ENCODE measurements around the gene CCR6. TPM values are rescaled to one million over a fixed set of nuclear protein-coding genes. Genes with fewer than 3 reads are reported as not detected.

Gene CCR6
- total RNA-seq, 2 experiments from 2014 or later = 8.7 to 9.1 TPM

DNA sequence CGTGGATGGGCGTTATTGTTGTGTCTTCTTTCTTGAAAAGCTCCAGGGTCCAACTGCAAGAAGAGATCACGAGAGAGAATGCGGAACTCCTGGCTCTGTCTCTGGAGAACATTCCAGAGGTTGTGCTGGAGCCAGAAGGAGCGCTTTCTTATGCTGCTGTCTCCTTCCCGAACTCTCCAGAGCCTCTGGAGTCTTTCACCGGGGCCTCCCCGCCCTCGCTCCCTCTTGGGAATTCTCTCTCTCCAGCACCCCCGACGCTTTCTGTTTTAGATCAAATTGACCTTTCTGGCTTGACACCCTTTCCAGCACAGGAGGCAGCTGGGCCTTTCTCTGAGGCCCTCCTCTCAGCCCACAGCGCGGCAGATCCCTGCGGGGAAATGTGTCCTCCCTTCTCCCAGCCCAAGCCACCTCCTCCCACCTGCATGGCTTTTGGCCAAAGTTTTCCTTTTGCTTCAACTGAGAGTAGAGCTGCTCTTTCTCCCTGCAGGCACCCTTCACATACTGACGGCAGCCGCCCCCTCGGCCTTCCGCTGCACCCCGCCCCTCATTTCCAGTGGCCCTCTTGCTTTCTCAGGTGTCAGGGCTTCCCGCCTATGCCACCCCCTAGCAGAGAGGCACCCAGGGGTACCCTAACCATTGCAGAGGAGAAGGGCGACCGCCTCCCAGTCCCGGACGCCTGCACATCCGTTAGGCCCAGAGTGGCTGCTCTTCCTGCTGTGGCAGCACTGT is 6.6 kb upstream of the CCR6 start:
- ATAC-seq = no peak
- CTCF ChIA-PET = no interaction called here
- H3K9me3 Mint-ChIP-seq (ENCODE audit: low read depth) = peaks cover 5% of the 10 kb centered on the region
- H3K27ac Mint-ChIP-seq = no peak overlapping the region
- peaks cover 13% of the 10 kb centered on the region for H3K27me3 Mint-ChIP-seq
- no peak for DNase-seq
- peaks cover 80% of the 10 kb centered on the region for H3K4me1 Mint-ChIP-seq
- peaks cover 7% of the 10 kb centered on the region for H3K36me3 Mint-ChIP-seq
- no peak overlapping the region for H3K4me3 Mint-ChIP-seq

DNA sequence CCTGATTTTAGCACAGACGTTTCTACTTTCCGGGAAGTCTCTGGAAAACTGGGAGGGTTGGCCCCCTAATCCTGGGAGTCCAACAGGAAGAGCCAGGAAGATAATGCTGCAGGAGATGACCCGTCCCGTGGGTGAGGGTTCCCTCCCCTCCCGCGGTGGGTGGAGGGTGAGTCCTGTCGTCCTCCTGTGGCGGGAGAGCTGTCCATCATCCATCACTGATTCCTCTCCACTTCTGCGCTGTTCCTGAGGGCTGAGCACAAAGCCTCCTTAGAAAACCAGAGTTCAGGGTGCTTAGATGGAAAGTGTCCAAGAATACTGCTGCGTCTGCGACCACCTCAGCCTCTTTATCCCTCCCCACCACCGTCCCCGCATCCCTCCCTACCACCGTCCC is 6.1 kb upstream of the CCR6 start:
- H3K36me3 Mint-ChIP-seq = peaks cover 7% of the 10 kb centered on the region
- H3K4me1 Mint-ChIP-seq = peaks cover 80% of the 10 kb centered on the region
- H3K4me3 Mint-ChIP-seq = no peak overlapping the region
- H3K27ac Mint-ChIP-seq = no peak overlapping the region
- DNase-seq (no peak), ATAC-seq (no peak)
- CTCF ChIA-PET = no interaction called here
- peaks cover 10% of the 10 kb centered on the region for H3K27me3 Mint-ChIP-seq
- peaks cover 5% of the 10 kb centered on the region for H3K9me3 Mint-ChIP-seq (ENCODE audit: low read depth)

DNA sequence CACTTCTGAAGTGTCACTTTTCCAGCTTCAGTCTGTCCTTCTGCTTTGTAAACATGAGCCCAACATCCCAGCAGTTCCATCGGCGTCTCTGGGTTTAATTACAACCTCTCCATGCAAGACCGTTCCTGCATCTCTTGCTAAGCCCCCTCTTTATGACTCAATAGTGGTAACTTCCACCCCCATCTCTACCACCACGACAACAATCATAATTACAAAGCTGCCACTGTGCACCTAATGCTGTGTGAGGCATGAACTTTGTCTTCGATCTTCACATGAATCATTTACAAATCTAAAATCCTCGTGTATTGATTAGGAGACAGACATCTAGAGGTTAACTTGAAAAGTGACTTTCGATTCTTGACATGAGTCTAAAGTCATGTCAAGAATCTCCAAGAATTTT is 4.9 kb upstream of the CCR6 start:
- DNase-seq (no peak), ATAC-seq (no peak)
- H3K9me3 Mint-ChIP-seq (ENCODE audit: low read depth) = peaks cover 5% of the 10 kb centered on the region
- H3K36me3 Mint-ChIP-seq = peaks cover 7% of the 10 kb centered on the region
- CTCF ChIA-PET = no interaction called here
- peaks cover 5% of the 10 kb centered on the region for H3K27me3 Mint-ChIP-seq
- peaks cover 81% of the 10 kb centered on the region for H3K4me1 Mint-ChIP-seq
- H3K4me3 Mint-ChIP-seq = no peak overlapping the region
- H3K27ac Mint-ChIP-seq = peak overlapping the region; percentile 96

DNA sequence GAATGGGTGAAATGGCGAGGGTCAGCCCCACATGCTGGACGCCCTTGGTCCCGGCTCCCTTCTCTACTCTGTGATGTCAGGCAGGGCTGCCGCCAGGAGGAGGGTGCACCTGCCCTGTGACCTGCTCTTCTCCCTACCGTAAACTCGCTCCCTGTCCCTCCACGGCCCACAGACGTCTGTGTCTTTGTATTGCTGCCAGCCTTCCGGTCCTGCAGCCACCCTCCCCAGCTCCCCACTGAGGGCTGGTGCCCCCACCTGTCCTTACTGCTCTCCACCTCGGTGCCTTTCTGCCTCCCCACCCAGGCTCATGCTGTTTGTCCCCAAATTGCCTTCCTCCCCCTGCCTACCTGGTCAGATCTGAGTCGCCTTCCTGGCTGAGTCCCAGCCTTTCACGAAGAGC is 4.1 kb upstream of the CCR6 start:
- CTCF ChIA-PET = no interaction called here
- H3K4me3 Mint-ChIP-seq = no peak overlapping the region
- no peak for ATAC-seq

DNA sequence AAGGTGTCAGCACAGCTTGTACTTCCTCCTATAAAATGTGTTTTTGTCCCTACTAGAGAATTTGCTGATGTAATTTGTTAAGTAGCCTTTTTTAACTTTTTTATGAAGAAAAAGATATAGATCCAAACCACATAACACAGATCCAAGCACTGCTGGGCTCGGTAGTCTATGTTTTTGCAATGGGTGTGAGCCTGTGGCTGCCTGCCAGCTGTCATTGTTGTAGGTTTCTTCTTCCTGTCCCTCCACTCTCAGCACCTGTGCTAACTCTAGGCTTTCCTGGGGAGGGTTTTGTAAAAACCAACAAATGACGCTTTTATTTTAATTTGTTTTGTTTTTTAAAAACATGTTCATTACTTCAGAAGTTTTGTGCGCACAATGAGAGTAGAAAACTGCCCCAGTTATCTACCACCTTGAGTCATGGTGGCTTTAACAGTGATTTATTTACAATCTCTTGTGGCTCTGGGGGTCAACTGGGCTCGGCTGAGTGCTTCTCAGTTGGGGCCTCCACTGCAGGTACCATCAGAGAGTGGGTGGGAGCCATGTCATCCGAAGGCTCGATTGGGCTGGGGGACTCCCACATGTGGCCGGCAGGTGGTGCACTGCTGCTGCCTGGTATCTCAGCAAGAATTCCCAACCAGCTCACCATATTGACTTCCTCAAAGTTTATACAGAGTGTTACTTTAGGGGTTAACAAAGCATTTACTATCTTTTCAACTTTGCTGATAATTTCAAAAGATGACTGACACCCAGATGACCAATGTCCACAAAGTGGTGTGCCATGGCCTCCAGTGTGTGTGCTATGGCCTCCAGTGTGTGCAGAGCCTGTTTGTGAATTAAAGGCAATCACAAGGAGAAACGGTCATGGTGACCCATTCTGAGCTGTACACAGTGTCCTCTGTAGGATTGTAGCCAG is 3.0 kb upstream of the CCR6 start:
- H3K4me1 Mint-ChIP-seq = peaks cover 78% of the 10 kb centered on the region
- peaks cover 5% of the 10 kb centered on the region for H3K9me3 Mint-ChIP-seq (ENCODE audit: low read depth)
- ATAC-seq (no peak), DNase-seq (no peak)
- peak overlapping the region; percentile 96 for H3K27ac Mint-ChIP-seq
- CTCF ChIA-PET = interaction anchor here (0.9 to 1.2 kb wide), 3 partner anchors 22 to 85 kb away, joined by 3 to 5 read pairs (median 4); no protein-coding TSS in a partner anchor
- peaks cover 13% of the 10 kb centered on the region for H3K36me3 Mint-ChIP-seq
- H3K4me3 Mint-ChIP-seq = no peak overlapping the region
- peaks cover 2% of the 10 kb centered on the region for H3K27me3 Mint-ChIP-seq

More for the DNA sequence above, 4.1 kb upstream of the CCR6 start:
- H3K36me3 Mint-ChIP-seq = peaks cover 7% of the 10 kb centered on the region
- H3K9me3 Mint-ChIP-seq (ENCODE audit: low read depth) = peaks cover 5% of the 10 kb centered on the region
- peaks cover 80% of the 10 kb centered on the region for H3K4me1 Mint-ChIP-seq
- peaks cover 2% of the 10 kb centered on the region for H3K27me3 Mint-ChIP-seq
- DNase-seq = no peak
- peak overlapping the region; percentile 96 for H3K27ac Mint-ChIP-seq

DNA sequence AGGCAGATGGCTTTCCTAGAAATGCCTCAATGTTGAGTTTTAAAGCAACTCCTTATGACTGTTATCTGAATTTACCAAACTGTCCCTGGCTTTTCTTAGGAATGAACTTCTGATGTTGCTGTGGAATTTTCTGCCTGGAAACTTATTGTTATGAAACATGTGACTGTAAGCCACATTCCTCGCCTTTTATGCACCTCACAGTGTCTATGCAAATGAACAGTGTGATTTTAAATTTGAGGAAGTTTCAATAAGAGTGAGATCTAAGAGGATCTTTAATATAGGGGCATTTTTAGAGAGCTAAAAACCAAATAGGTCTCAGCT is 2.4 kb upstream of the CCR6 start:
- Mint-ChIP-seq H3K27me3 (peaks cover 2% of the 10 kb centered on the region), H3K4me1 (peaks cover 77% of the 10 kb centered on the region), H3K27ac (peak overlapping the region; percentile 96), H3K36me3 (peaks cover 16% of the 10 kb centered on the region), H3K4me3 (no peak overlapping the region), H3K9me3 (ENCODE audit: low read depth) (peaks cover 5% of the 10 kb centered on the region)
- DNase-seq (no peak), ATAC-seq (no peak)
- CTCF ChIA-PET = interaction anchor here (1.1 to 1.2 kb wide), 2 partner anchors 21 to 86 kb away, joined by 4 to 5 read pairs; no protein-coding TSS in a partner anchor

DNA sequence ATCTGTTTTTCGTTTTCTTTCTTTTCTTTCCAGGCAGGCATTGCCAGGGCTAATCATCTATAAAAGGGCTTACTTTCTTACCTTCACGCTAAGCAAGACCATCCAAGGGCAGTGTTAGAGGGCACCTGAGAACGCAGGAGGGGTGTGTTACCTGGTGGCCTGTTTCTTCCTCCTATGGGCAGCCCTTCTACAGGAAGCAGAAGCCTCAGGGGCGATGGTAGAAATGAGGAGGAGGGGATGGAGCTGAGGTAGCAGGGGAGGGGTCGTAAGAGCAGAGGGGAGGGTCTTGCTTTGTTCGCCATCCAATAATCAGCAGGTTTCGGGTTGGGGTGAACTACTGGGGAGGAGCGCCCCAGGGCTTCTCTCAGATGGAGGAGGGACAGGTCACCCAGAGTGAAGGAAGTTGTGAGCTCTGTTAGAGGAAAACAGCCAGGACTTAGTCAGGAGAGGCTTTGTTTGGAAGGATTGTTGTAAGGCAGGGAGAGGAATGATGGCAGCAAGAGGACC is 1.5 kb upstream of the CCR6 start:
- ATAC-seq = no peak
- peak overlapping the region; percentile 96 for H3K27ac Mint-ChIP-seq
- peaks cover 74% of the 10 kb centered on the region for H3K4me1 Mint-ChIP-seq

DNA sequence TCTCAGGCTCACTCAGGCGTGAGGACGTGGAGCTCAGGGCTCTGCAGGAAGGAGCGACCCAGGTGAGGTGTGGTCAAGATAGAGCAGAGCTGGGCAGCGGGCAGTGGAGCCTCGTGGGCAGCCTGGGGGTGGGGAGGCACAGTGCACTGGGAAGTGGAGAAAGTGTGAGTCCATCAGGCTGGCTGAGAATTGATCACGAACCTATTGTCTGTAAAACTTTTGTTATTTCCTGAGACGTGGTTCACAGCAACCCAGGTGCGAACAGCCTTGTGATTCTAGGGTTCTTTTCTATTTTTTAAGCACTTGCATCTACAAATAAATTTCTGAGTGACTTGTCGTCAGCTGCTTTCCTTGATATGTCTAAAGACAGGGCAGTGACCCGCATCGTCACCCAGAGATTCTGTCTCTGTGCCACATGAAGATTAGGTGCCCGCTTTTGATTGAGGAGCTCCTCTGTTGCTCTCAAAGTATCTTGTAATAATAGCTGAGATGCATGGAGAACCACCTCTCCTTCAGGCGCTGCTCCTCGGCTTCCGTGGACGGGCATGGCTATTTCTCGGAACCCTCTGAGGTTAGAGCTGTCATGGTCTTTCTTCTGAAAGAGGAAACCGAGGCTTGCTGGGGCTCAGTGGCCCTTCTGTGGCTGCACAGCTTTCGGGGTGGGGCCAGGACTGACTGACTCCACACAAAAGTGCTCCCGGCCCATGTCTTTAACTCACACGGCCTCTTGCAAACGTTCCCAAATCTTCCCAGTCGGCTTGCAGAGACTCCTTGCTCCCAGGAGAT is 662 bp upstream of the CCR6 start:
- H3K4me1 Mint-ChIP-seq = peaks cover 78% of the 10 kb centered on the region
- peak overlapping the region; percentile 78 for H3K4me3 Mint-ChIP-seq
- H3K36me3 Mint-ChIP-seq = peaks cover 26% of the 10 kb centered on the region

More for the DNA sequence above, 1.5 kb upstream of the CCR6 start:
- peaks cover 2% of the 10 kb centered on the region for H3K27me3 Mint-ChIP-seq
- CTCF ChIA-PET = interaction anchor here (0.7 to 2.9 kb wide), 4 partner anchors 20 to 171 kb away, joined by 3 to 16 read pairs (median 6); partner anchors contain the start of gene RNASET2
- H3K4me3 Mint-ChIP-seq = peak overlapping the region; percentile 78
- H3K9me3 Mint-ChIP-seq (ENCODE audit: low read depth) = peaks cover 5% of the 10 kb centered on the region
- peaks cover 21% of the 10 kb centered on the region for H3K36me3 Mint-ChIP-seq
- DNase-seq = no peak

DNA sequence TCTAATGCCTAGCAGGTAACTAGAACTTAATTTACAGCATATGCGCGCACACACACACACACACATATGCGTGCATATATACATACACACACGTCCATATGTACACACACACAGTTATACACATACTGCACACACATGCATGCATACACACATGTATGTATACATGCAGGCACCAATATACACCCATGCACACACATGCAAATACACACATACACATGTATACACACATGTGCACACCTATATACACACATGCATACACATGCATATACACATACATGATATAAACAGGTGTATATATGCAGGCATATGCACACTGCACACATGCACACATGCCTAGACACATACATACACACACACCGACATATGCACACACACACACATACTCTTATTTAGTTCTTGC is 1.9 kb downstream of the CCR6 start:
- peaks cover 73% of the 10 kb centered on the region for H3K4me1 Mint-ChIP-seq
- H3K36me3 Mint-ChIP-seq = peaks cover 37% of the 10 kb centered on the region
- no peak overlapping the region for H3K27ac Mint-ChIP-seq
- peaks cover 7% of the 10 kb centered on the region for H3K9me3 Mint-ChIP-seq (ENCODE audit: low read depth)
- CTCF ChIA-PET = interaction anchor here (0.8 kb wide), 1 partner anchor 12 kb away, joined by 3 read pairs; no protein-coding TSS in a partner anchor
- H3K4me3 Mint-ChIP-seq = peak overlapping the region; percentile 78
- ATAC-seq (no peak), DNase-seq (no peak)
- H3K27me3 Mint-ChIP-seq = no peaks in the 10 kb centered on the region

More for the DNA sequence above, 662 bp upstream of the CCR6 start:
- ATAC-seq (peak; percentile 70), DNase-seq (peak; percentile 82)
- Mint-ChIP-seq H3K9me3 (ENCODE audit: low read depth) (peaks cover 10% of the 10 kb centered on the region), H3K27me3 (peaks cover 2% of the 10 kb centered on the region), H3K27ac (peak overlapping the region; percentile 96)
- CTCF ChIA-PET = interaction anchor here (0.7 to 2.9 kb wide), 8 partner anchors 12 to 171 kb away, joined by 3 to 16 read pairs (median 5); partner anchors contain the start of gene RNASET2

DNA sequence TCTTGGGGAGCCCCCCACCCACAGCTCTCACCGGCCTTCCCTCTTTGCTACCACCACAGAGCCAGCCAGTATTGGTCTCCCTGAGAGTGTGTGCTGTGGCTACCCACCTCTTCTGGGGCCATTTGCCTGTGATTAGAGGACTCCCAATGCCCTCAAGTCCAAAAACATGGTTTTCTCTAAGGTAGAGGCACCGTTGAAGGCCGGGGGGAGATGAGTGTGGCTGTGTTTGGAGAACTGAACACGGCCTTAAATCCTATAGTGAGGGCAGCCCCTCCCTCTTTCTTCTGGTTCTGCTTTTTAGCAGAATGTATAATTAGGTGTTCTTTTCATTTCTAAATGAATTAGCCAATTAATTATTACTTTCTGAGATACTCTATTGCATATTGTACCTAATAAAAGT is 2.5 kb downstream of the CCR6 start:
- Mint-ChIP-seq H3K9me3 (ENCODE audit: low read depth) (peaks cover 7% of the 10 kb centered on the region), H3K4me1 (peaks cover 73% of the 10 kb centered on the region), H3K36me3 (peaks cover 37% of the 10 kb centered on the region), H3K27ac (no peak overlapping the region), H3K4me3 (peak overlapping the region; percentile 78), H3K27me3 (no peaks in the 10 kb centered on the region)
- ATAC-seq (no peak), DNase-seq (no peak)
- CTCF ChIA-PET = interaction anchor here (0.8 kb wide), 1 partner anchor 11 kb away, joined by 3 read pairs; no protein-coding TSS in a partner anchor

DNA sequence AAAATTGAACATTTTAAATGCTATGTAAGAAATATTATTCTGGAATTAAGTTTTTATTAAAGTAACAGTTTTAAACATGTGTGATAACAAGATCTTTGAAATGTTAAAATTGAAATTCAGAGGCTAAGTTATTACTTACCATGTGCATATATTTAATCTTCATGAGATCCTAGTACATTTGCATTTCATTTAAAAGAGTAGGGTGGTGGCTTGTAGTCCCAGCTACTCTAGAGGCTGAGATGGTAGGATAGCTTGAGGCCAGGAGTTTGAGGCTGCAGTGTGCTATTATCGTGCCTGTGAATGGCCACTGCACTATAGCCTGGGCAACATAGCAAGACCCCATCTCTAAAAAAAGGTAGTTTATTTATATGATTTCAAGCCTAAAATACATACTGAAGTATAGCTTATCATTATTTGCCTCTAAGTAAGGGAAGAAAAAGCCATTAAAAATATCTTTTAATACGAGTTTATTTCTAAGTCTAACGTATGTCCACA is 3.0 kb downstream of the CCR6 start:
- DNase-seq (no peak), ATAC-seq (no peak)
- CTCF ChIA-PET = no interaction called here
- peaks cover 5% of the 10 kb centered on the region for H3K9me3 Mint-ChIP-seq (ENCODE audit: low read depth)
- H3K27me3 Mint-ChIP-seq = no peaks in the 10 kb centered on the region
- no peak overlapping the region for H3K27ac Mint-ChIP-seq
- peaks cover 34% of the 10 kb centered on the region for H3K36me3 Mint-ChIP-seq
- H3K4me1 Mint-ChIP-seq = peaks cover 70% of the 10 kb centered on the region
- no peak overlapping the region for H3K4me3 Mint-ChIP-seq

DNA sequence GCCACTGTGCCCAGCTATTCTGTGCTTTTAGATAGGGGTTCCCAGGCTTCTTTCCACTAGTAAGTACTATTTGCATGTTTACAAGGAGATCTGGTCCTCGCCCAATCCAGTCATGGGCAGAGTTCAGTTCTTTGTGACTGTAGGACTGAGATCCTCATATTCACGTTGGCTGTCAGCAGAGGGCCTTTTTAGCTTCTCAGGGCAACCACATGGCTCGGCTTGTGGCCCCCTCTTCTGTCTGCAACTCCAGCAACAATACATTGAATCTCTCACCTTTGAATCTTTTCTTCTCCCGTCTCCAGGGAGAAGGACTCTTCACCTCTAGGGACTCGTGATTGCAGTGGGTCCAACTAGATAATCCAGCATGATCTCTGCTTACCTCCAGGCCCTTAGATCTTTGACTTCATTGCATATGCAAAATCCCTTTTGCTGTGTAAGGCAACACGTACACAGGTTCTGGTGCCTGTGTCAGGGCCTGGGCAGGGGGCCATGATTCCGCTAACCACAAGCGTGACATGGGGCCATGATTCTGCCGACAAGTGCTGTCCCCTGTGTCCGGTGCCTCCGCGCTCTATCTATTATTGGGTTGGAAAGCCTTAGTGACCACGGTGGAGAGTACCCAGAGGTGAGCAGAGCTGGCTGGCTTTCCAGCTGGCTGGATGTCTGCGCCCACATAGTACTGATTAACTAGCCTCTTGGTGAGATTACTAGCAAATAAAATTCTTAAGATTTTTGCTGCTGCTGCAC is 5.1 kb downstream of the CCR6 start:
- Mint-ChIP-seq H3K36me3 (peaks cover 39% of the 10 kb centered on the region), H3K4me1 (peaks cover 50% of the 10 kb centered on the region), H3K27me3 (no peaks in the 10 kb centered on the region), H3K4me3 (no peak overlapping the region), H3K27ac (no peak overlapping the region), H3K9me3 (ENCODE audit: low read depth) (peaks cover 5% of the 10 kb centered on the region)
- DNase-seq (no peak), ATAC-seq (no peak)
- CTCF ChIA-PET = interaction anchor here (1.9 kb wide), 1 partner anchor 13 kb away, joined by 5 read pairs; no protein-coding TSS in a partner anchor

Measured in activated CD8-positive, alpha-beta memory T cell treated with anti-CD3 and anti-CD28 coated beads, Interleukin-2, amount 10 ng/mL, durations not matched to agents 7 days and 5 days (primary cell).